A549 (cell line): ENCODE data around the gene EPS8L1.
"Not testable (repeated sequence)": the region's sequence is repeated elsewhere in the genome, so short reads cannot be mapped to it uniquely, and the experiment has no call there.

Source experiments
- CBX2 ChIP-seq: fragments of 200-600 bp; sonication (generic); IDR thresholded peaks from 2 replicates; pipeline ENCODE4 v1.6.1; 2016; ENCODE audit warnings: low read depth, mild to moderate bottlenecking, borderline replicate concordance
- CBX8 ChIP-seq: fragments of 200-600 bp; sonication (generic); IDR thresholded peaks from 2 replicates; pipeline ENCODE4 v1.6.1; 2016
- CEBPB ChIP-seq, 2 experiments: fragments of >200 bp in 1 of 2; sonication (Bioruptor Twin) in 1 of 2; formaldehyde crosslinking in 1 of 2; IDR thresholded peaks; 2 replicates each; pipeline ENCODE4 v1.6.1; 2012 to 2016
- CTCF ChIP-seq: fragments of >200 bp; sonication (Bioruptor Twin); formaldehyde crosslinking; IDR thresholded peaks from 3 replicates; pipeline ENCODE4 v1.5.1; 2016
- EP300 ChIP-seq, 2 experiments: fragments of >200 bp; sonication (Bioruptor Twin); formaldehyde crosslinking; IDR thresholded peaks; 2 replicates in 1 of 2; 3 replicates in 1 of 2; pipeline ENCODE4 v1.6.1; 2016 to 2017
- MAFK ChIP-seq: fragments of 450-650 bp; IDR thresholded peaks from 2 replicates; pipeline ENCODE4 v1.6.1; 2014; ENCODE audit not compliant: partially characterized antibody
- POLR2A ChIP-seq: IDR thresholded peaks from 2 replicates; pipeline ENCODE4 v1.6.1; 2012; ENCODE audit warnings: mild to moderate bottlenecking, low read length
- SMC3 ChIP-seq: fragments of >200 bp; sonication (Bioruptor Twin); formaldehyde crosslinking; IDR thresholded peaks from 3 replicates; pipeline ENCODE4 v1.6.1; 2018; ENCODE audit warnings: inconsistent platforms
- SREBF2 ChIP-seq: fragments of 450-650 bp; IDR thresholded peaks from 2 replicates; pipeline ENCODE4 v1.6.1; 2014; ENCODE audit warnings: mild to moderate bottlenecking, moderate library complexity
- TF ChIP-seq, protein P1 (sequence below): fragments of 200-600 bp; sonication (generic); IDR thresholded peaks from 2 replicates; pipeline ENCODE4 v1.6.1; 2016; ENCODE audit warnings: antibody characterized with exemption, mild to moderate bottlenecking, moderate library complexity

GRCh38 chr19:55065516-55065915 is 10.2 kb upstream of the EPS8L1 start:
- not testable (repeated sequence) for TF ChIP-seq SMC3; CBX8; POLR2A; EP300 (IDR thresholded peaks at IDR 0.05); MAFK; SREBF2; CEBPB (IDR thresholded peaks at IDR 0.05); CTCF; CBX2
- TF ChIP-seq, protein P1, sequence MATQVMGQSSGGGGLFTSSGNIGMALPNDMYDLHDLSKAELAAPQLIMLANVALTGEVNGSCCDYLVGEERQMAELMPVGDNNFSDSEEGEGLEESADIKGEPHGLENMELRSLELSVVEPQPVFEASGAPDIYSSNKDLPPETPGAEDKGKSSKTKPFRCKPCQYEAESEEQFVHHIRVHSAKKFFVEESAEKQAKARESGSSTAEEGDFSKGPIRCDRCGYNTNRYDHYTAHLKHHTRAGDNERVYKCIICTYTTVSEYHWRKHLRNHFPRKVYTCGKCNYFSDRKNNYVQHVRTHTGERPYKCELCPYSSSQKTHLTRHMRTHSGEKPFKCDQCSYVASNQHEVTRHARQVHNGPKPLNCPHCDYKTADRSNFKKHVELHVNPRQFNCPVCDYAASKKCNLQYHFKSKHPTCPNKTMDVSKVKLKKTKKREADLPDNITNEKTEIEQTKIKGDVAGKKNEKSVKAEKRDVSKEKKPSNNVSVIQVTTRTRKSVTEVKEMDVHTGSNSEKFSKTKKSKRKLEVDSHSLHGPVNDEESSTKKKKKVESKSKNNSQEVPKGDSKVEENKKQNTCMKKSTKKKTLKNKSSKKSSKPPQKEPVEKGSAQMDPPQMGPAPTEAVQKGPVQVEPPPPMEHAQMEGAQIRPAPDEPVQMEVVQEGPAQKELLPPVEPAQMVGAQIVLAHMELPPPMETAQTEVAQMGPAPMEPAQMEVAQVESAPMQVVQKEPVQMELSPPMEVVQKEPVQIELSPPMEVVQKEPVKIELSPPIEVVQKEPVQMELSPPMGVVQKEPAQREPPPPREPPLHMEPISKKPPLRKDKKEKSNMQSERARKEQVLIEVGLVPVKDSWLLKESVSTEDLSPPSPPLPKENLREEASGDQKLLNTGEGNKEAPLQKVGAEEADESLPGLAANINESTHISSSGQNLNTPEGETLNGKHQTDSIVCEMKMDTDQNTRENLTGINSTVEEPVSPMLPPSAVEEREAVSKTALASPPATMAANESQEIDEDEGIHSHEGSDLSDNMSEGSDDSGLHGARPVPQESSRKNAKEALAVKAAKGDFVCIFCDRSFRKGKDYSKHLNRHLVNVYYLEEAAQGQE: not testable (repeated sequence)
